ENCODE results near the gene RSPO4.

- no peak for TF ChIP-seq POLR2A (IDR thresholded peaks at IDR 0.05; ENCODE audit: low read length)
- TF ChIP-seq GATA1 (IDR thresholded peaks at IDR 0.05; ENCODE audit: low read depth, low read length): no peak
These were observed 9.1 kb downstream of the RSPO4 start for GRCh38 chr20:992801-993535.
